RWPE2 (cell line): Measurements from ENCODE around the gene MED23.

Experiments
- ATAC-seq: fragments of 200-7000 bp; cut with Tn5 transposase; 3 replicates; pipeline ENCODE4 v1.9.1; 2021; ENCODE audit warnings: low read depth
- DNase-seq: peaks from one replicate; pipeline ENCODE4 v3.0.0-alpha.2; 2020; ENCODE audit warnings: low spot score
- H3K27ac ChIP-seq: fragments of 450-650 bp; 2 replicates; pipeline ENCODE4 v1.5.1; 2017; ENCODE audit warnings: mild to moderate bottlenecking; ENCODE audit not compliant: poor library complexity, severe bottlenecking
- H3K27me3 ChIP-seq: fragments of 250-450 bp; sonication (Bioruptor Pico); 2 replicates; pipeline ENCODE4 v1.5.1; 2021; ENCODE audit warnings: mild to moderate bottlenecking, moderate library complexity; ENCODE audit not compliant: insufficient read depth, poor library complexity, severe bottlenecking
- H3K36me3 ChIP-seq: fragments of 250-450 bp; sonication (Bioruptor Pico); 2 replicates; pipeline ENCODE4 v1.5.1; 2020; ENCODE audit warnings: low read depth, mild to moderate bottlenecking, moderate library complexity
- H3K4me1 ChIP-seq: fragments of 250-450 bp; sonication (Bioruptor Pico); 2 replicates; pipeline ENCODE4 v1.5.1; 2021; ENCODE audit warnings: mild to moderate bottlenecking, moderate library complexity; ENCODE audit not compliant: insufficient read depth, poor library complexity, severe bottlenecking
- H3K4me3 ChIP-seq: fragments of 250-450 bp; sonication (Bioruptor Pico); 2 replicates; pipeline ENCODE4 v1.5.1; 2021; ENCODE audit warnings: mild to moderate bottlenecking, moderate library complexity; ENCODE audit not compliant: severe bottlenecking
- H3K9me3 ChIP-seq: fragments of 250-450 bp; sonication (Bioruptor Pico); 2 replicates; pipeline ENCODE4 v1.5.1; 2021; ENCODE audit warnings: mild to moderate bottlenecking, moderate library complexity; ENCODE audit not compliant: severe bottlenecking
- CTCF ChIP-seq: fragments of 450-650 bp; IDR thresholded peaks from one replicate; pipeline ENCODE4 v1.5.1; 2017; ENCODE audit warnings: mild to moderate bottlenecking, moderate library complexity; ENCODE audit not compliant: poor library complexity, severe bottlenecking

Gene MED23

GRCh38 chr6:131568726-131569125 lies 59.3 kb downstream of the MED23 start:
- Histone ChIP-seq H3K4me1 (no peaks in the 10 kb centered on the region), H3K27me3 (no peaks in the 10 kb centered on the region), H3K27ac (no peak overlapping the region), H3K4me3 (no peak overlapping the region), H3K36me3 (no peaks in the 10 kb centered on the region), H3K9me3 (no peaks in the 10 kb centered on the region)
- ATAC-seq (no peak), DNase-seq (no peak)
- no peak for TF ChIP-seq CTCF

GRCh38 chr6:131565056-131565455 lies 63.0 kb downstream of the MED23 start:
- H3K4me3 ChIP-seq: no peak overlapping the region
- H3K4me1 ChIP-seq: no peaks in the 10 kb centered on the region
- no peaks in the 10 kb centered on the region for H3K9me3 ChIP-seq
- DNase-seq (no peak), ATAC-seq (no peak)
- no peak for TF ChIP-seq CTCF
- no peak overlapping the region for H3K27ac ChIP-seq
- no peaks in the 10 kb centered on the region for H3K27me3 ChIP-seq
- no peaks in the 10 kb centered on the region for H3K36me3 ChIP-seq

GRCh38 chr6:131561925-131562707 lies 65.9 kb downstream of the MED23 start:
- Histone ChIP-seq H3K4me1 (no peaks in the 10 kb centered on the region), H3K27me3 (no peaks in the 10 kb centered on the region), H3K27ac (no peak overlapping the region), H3K9me3 (no peaks in the 10 kb centered on the region), H3K36me3 (no peaks in the 10 kb centered on the region), H3K4me3 (no peak overlapping the region)
- TF ChIP-seq CTCF: no peak
- ATAC-seq (no peak), DNase-seq (no peak)

GRCh38 chr6:131558922-131559321 lies 69.1 kb downstream of the MED23 start:
- ATAC-seq: no peak

More at GRCh38 chr6:131558922-131559321, 69.1 kb downstream of the MED23 start:
- no peak for TF ChIP-seq CTCF
- no peak for DNase-seq
- Histone ChIP-seq H3K4me3 (no peak overlapping the region), H3K27ac (no peak overlapping the region), H3K4me1 (no peaks in the 10 kb centered on the region), H3K36me3 (no peaks in the 10 kb centered on the region), H3K9me3 (no peaks in the 10 kb centered on the region), H3K27me3 (no peaks in the 10 kb centered on the region)
